AG09309 (cell line): ENCODE measurements around the gene NRXN3.

Source experiments
- DNase-seq: peaks from one replicate; pipeline ENCODE4 v3.0.0-alpha.2; 2010; ENCODE audit warnings: low read depth
- H3K4me3 ChIP-seq: 2 replicates; pipeline ENCODE4 v1.5.1; 2011; ENCODE audit warnings: mild to moderate bottlenecking, low read depth, low read length, moderate library complexity; ENCODE audit not compliant: control insufficient read depth
- CTCF ChIP-seq: IDR thresholded peaks from 2 replicates; pipeline ENCODE4 v1.5.1; 2011; ENCODE audit warnings: mild to moderate bottlenecking, low read depth, low read length, inconsistent platforms; ENCODE audit not compliant: insufficient read depth, control insufficient read depth; ENCODE audit errors: missing control alignments

NRXN3 gene

GRCh38 chr14:78652727-78653126 is 482.6 kb downstream of the NRXN3 start:
- no peak overlapping the region for H3K4me3 ChIP-seq
- DNase-seq: no peak
- no peak for TF ChIP-seq CTCF

- no peak for DNase-seq
- H3K4me3 ChIP-seq: no peak overlapping the region
- no peak for TF ChIP-seq CTCF
Observed at GRCh38 chr14:78653173-78653572, 483.0 kb downstream of the NRXN3 start.

- TF ChIP-seq CTCF: no peak
- no peak for DNase-seq
Observed at GRCh38 chr14:78657451-78657850, 487.3 kb downstream of the NRXN3 start.

GRCh38 chr14:78664841-78665240 is 494.7 kb downstream of the NRXN3 start:
- TF ChIP-seq CTCF: no peak
- no peak overlapping the region for H3K4me3 ChIP-seq
- no peak for DNase-seq

More at GRCh38 chr14:78657451-78657850, 487.3 kb downstream of the NRXN3 start:
- H3K4me3 ChIP-seq: no peak overlapping the region

DNA sequence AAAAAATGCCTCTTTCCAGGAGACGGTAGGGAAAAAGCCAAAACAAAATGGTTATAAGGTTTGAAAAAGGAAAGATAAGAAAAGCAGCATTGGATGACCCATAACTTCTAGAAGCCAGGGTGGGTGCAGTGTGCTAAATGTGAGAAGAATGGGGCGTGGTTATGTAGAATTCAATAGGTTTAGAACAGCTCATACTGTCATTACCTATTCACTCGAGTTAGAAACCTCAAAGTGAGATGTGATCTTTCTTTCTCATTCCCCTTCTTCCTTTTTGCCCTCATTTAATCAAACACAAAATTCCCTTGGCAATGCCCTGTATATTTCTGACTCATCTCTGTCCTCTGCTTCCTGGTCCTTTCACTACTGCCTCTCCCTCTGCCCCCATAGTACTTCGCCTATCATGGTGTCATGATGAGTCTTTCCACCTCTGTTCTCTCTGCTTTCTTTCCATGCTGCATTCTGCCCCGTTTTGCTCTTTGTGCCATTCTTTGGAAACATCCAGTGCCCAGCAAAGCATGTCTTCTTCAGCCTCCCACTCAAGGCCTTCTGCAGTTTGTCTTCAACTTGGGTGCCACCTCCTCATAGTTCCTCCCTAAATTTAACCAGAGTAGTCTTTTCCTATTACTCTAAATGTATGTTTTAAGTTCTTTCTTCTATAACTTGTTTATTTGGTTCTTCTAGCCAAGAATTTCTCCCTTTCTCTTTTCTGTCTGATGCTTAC is 496.3 kb downstream of the NRXN3 start:
- H3K4me3 ChIP-seq: no peak overlapping the region
- no peak for DNase-seq
- no peak for TF ChIP-seq CTCF

- TF ChIP-seq CTCF: no peak
- H3K4me3 ChIP-seq: no peak overlapping the region
- DNase-seq: no peak
Observed at GRCh38 chr14:78667141-78667540, 497.0 kb downstream of the NRXN3 start.

DNA sequence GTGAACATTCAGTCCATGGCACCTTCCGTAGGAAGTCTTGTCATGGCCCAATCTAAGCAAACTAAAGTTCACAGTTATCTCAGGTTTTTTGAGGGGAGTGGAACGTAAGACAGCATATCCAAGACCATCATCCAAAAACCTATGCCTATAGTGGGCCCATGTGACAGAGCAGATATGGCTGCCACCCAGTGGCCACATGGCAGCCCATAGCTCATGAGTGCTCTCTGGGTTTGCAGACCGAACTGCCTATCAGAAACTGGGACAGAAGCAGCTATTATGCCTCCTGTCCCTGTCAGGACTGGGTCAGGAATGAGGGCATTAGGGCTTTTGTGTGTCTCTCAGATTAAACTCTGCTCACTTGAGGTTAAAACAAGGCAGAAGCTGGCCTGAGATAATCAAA is 503.7 kb downstream of the NRXN3 start:
- no peak for DNase-seq
- H3K4me3 ChIP-seq: no peak overlapping the region
- no peak for TF ChIP-seq CTCF
